Panc1 (cell line): Measurements from ENCODE around the gene DHRSX.

Experiments
- CTCF ChIP-seq: fragments of 450-650 bp; IDR thresholded peaks from 2 replicates; pipeline ENCODE4 v1.5.1; 2017; ENCODE audit warnings: mild to moderate bottlenecking
- POLR2AphosphoS5 ChIP-seq: IDR thresholded peaks from 2 replicates; pipeline ENCODE4 v1.6.1; 2012; ENCODE audit warnings: mild to moderate bottlenecking, low read depth, low read length, moderate library complexity
- REST ChIP-seq, 2 experiments: IDR thresholded peaks; 2 replicates each; pipeline ENCODE4 v1.6.1; 2011 to 2012; ENCODE audit warnings: low read depth in 2 of 2, control low read depth in 1 of 2, low read length in 1 of 2, mild to moderate bottlenecking in 1 of 2, moderate library complexity in 1 of 2; ENCODE audit not compliant: insufficient read depth in 1 of 2
- TCF7L2 ChIP-seq: IDR thresholded peaks from 2 replicates; pipeline ENCODE4 v1.6.1; 2011; ENCODE audit warnings: mild to moderate bottlenecking, low read depth, low read length, inconsistent platforms

GRCh38 chrX:2541603-2542002 lies 40.8 kb upstream of the DHRSX start:
- no peak for TF ChIP-seq CTCF
- TF ChIP-seq POLR2AphosphoS5 = no peak
- TF ChIP-seq REST (IDR thresholded peaks at IDR 0.05; ENCODE audit: insufficient read depth in 1 of 2, low read depth in 2 of 2, low read length in 1 of 2) = no peak
- TF ChIP-seq TCF7L2 = no peak
